ENCODE measurements around the gene HDAC4. TPM values are rescaled to one million over a fixed set of nuclear protein-coding genes. Genes with fewer than 3 reads are reported as not detected.

HDAC4 gene
- total and polyA plus RNA-seq, 2 of the 8 experiments (the other 6 are each of a cell fraction or from before 2014, with no cell fraction given) = 15.4 to 31.5 TPM

DNA sequence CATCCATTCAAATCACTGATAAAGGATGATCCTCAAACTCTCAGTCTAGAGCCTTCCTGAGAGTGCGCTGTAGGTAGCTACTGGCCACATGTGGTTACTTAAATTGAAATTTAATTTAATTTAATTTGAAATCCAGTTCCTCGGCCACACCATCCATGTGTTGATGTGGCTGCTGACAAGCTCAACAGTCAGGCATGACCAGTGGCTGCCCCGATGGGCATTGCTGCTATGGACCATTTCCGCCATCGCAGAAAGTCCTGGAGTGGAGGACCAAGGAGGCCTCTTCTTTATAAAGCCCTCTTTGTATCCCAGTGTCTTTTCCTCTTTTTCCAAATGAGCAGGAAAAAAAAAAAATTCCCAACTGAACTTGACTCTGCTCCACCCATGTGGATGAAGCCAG, 100.6 kb downstream of the HDAC4 start:
- Histone ChIP-seq H4K91ac (replicated peaks; ENCODE audit: insufficient read length, low read length) (no peak overlapping the region), H2BK15ac (ENCODE audit: low read length) (no peak overlapping the region), H3K23ac (ENCODE audit: insufficient read length) (no peak overlapping the region), H3K56ac (replicated peaks; ENCODE audit: insufficient read length, low read depth, low read length) (no peak overlapping the region), H2AFZ (ENCODE audit: low read length) (no peak overlapping the region), H3K4me3 (ENCODE audit: extremely low read depth in 1 of 4, insufficient read depth in 2 of 4, low read depth in 3 of 4, low read length in 4 of 4) (no peak overlapping the region), H3K36me3 (ENCODE audit: control insufficient read depth in 2 of 4, insufficient read depth in 4 of 4, low read length in 3 of 4) (no peaks in the 10 kb centered on the region), H3K4ac (replicated peaks; ENCODE audit: insufficient read length, low read depth, low read length) (no peak overlapping the region), H3K79me1 (ENCODE audit: low read depth, low read length) (peaks cover 9% of the 10 kb centered on the region; the same call in 1 of the 2 replicates), H3K4me2 (ENCODE audit: insufficient read depth in 1 of 2, low read depth in 2 of 2, low read length in 2 of 2) (no peak overlapping the region), H3K4me1 (replicated peaks in 1 of 4; ENCODE audit: control insufficient read depth in 3 of 4, insufficient read depth in 4 of 4, low read length in 3 of 4) (peaks cover 9 to 38% (median 20%) of the 10 kb centered on the region in 4 experiments), H2AK5ac (ENCODE audit: low read depth, low read length) (0 out of 2 replicates have a peak overlapping the region, but pooled peaks have one; percentile 65), H3K18ac (ENCODE audit: extremely low read depth, low read length) (no peak overlapping the region), H3K14ac (ENCODE audit: insufficient read length) (no peak overlapping the region), H3K9me3 (ENCODE audit: insufficient read depth in 2 of 2, low read depth in 1 of 2, low read length in 1 of 2) (no peaks in the 10 kb centered on the region), H4K5ac (ENCODE audit: insufficient read length, low read depth, low read length) (no peak overlapping the region), H4K20me1 (replicated peaks in 1 of 2; ENCODE audit: control insufficient read depth in 1 of 2, insufficient read depth in 2 of 2, low read length in 2 of 2) (peaks cover 4 to 12% of the 10 kb centered on the region in 2 experiments), H2BK120ac (replicated peaks; ENCODE audit: low read depth, low read length) (no peak overlapping the region), H2BK12ac (ENCODE audit: low read depth, low read length) (no peak overlapping the region), H3K27me3 (replicated peaks in 1 of 4; ENCODE audit: control insufficient read depth in 3 of 4, extremely low read depth in 1 of 4, insufficient read depth in 3 of 4, low read length in 3 of 4) (no peaks in the 10 kb centered on the region), H3K27ac (ENCODE audit: low read depth, low read length) (no peak overlapping the region), H3K23me2 (ENCODE audit: low read depth, low read length) (no peaks in the 10 kb centered on the region), H4K8ac (ENCODE audit: extremely low read depth, insufficient read depth, low read length) (no peak overlapping the region), H2BK20ac (ENCODE audit: low read length) (no peak overlapping the region), H3K9ac (replicated peaks in 1 of 4; ENCODE audit: extremely low read depth in 1 of 4, low read depth in 3 of 4, low read length in 3 of 4) (no peak overlapping the region), H3K79me2 (ENCODE audit: control insufficient read depth in 1 of 2, insufficient read depth in 2 of 2, low read length in 2 of 2) (peaks cover 0 to 76% of the 10 kb centered on the region in 2 experiments; a peak in 2 of 4 replicates), H2BK5ac (ENCODE audit: low read depth, low read length) (no peak overlapping the region)
- 95% methylated on average over 5 of the region's 5 CpGs; no CpG with 5 or more reads in 1 of the 2 experiments for WGBS, 2 experiments (ENCODE audit: extremely low coverage in 1 of 2, insufficient coverage in 1 of 2, insufficient read length in 1 of 2, insufficient replicate concordance in 2 of 2, low coverage in 1 of 2, low lambda C conversion rate in 2 of 2, missing lambda C conversion rate in 1 of 2)
- CTCF ChIA-PET (ENCODE audit: partially characterized antibody) = interaction anchor here (0.6 to 3.3 kb wide), 2 partner anchors 9 to 79 kb away, joined by 4 to 13 read pairs; no protein-coding TSS in a partner anchor
- POLR2A ChIA-PET (ENCODE audit: partially characterized antibody) = interaction anchor here (1.7 kb wide), 1 partner anchor 9 kb away, joined by 5 read pairs; no protein-coding TSS in a partner anchor
- FAIRE-seq (no peak), DNase-seq (ENCODE audit: low read depth in 1 of 2, low spot score in 2 of 2) (no peak)
- TF ChIP-seq RXRA (IDR thresholded peaks at IDR 0.05; ENCODE audit: insufficient read depth, low read depth, low read length) (no peak), NANOG (IDR thresholded peaks at IDR 0.05; ENCODE audit: insufficient read depth, low read depth, low read length, poor library complexity, severe bottlenecking) (no peak), EZH2 (IDR thresholded peaks at IDR 0.05; ENCODE audit: low read depth, low read length, severe bottlenecking) (no peak), EGR1 (IDR thresholded peaks at IDR 0.05; ENCODE audit: borderline replicate concordance, low read depth, low read length) (no peak), SAP30 (IDR thresholded peaks at IDR 0.05; ENCODE audit: insufficient read depth, insufficient replicate concordance, low read length) (no peak), KDM4A (IDR thresholded peaks at IDR 0.05; ENCODE audit: low read depth, low read length, severe bottlenecking) (no peak), RNF2 (IDR thresholded peaks at IDR 0.05; ENCODE audit: borderline replicate concordance, low read depth, low read length, missing control alignments, poor library complexity, severe bottlenecking) (no peak), MAX (IDR thresholded peaks at IDR 0.05) (no peak), RAD21 (IDR thresholded peaks at IDR 0.05 in 1 of 2, conservative IDR thresholded peaks at IDR 0.05 in 1 of 2; ENCODE audit: low read depth in 2 of 2, low read length in 2 of 2) (no peak), NRF1 (IDR thresholded peaks at IDR 0.05; ENCODE audit: low read depth, low read length) (no peak), JUND (IDR thresholded peaks at IDR 0.05; ENCODE audit: low read length) (no peak), JUN (IDR thresholded peaks at IDR 0.05; ENCODE audit: low read depth, low read length) (no peak)

Data from H1 (cell line).